COLO829 (cell line): ENCODE measurements around the gene PACRGL.

ENCODE experiments used
- DNase-seq: peaks from one replicate; pipeline ENCODE4 v3.0.0; 2012; ENCODE audit warnings: low spot score

PACRGL gene

DNA sequence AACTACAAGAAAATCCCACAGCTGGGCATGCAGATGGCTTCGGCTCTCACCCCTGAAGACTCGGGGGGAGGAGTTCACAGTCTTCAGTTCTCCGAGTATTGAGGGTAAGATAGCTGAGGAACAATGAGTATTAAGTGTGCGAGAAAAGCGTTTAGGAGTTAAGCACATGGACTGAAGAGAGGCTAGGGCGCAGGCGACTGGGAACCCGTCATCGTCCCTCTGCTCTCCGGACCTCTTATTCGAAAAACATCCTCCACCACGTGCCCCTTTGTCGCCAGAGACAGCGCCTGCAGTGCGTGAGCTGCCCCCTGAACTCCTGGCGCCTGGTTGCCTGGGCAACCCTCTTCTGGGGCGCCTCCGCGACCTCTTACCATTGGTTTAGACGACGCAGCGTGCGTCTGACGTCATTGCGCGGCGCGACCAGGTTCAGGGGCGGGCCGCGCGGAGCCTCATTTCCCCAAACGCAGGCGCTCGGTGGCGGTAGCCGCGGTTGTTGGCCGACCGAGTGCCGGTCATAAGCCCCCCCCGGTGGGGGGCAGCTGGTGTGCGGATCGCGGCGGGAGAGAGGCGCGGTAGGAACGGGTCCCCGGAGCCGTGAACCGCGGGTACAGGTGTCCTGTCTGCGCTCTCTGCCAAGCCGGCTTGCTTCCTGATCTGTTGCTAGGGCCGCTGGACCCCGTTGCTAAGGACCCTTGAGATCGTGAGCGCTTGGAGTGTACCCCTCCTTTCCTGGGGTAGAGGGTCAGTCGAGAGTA is at the start of gene PACRGL:
TSS of gene PACRGL (plus strand) at position 452 of the 755 bp plus-strand sequence. CDS start 4,024 bp downstream, outside the sequence.
- DNase-seq = peak; percentile 63

DNA sequence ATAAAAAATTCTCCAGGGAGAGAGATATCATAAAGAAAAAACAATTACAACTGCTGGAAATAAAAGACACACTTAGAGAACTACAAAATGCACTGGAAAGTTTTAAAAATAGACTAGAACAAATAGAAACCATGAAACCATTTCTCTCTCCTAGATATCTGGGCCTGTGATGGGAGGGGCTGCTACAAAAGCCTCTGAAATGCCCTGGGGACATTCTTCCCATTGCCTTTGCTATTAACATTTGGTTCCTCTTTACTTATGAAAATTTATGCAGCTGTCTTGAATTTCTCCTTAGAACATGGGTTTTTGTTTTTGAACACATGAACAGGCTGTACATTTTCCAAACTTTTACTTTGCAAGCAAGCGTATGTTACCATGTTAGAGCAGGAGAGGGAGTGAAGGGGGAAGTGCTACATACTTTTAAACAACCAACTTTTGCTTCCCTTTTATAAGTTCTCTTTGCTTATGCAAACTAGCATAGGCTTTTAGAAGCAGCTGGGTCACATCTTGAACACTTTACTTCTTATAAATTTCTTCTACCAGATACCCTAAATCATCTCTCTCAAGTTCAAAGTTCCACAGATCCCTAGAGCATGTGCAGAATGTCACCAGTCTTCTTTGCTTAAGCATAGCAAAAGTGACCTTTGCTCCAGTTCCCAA is 47.9 kb upstream of the PACRGL start:
- no peak for DNase-seq

DNA sequence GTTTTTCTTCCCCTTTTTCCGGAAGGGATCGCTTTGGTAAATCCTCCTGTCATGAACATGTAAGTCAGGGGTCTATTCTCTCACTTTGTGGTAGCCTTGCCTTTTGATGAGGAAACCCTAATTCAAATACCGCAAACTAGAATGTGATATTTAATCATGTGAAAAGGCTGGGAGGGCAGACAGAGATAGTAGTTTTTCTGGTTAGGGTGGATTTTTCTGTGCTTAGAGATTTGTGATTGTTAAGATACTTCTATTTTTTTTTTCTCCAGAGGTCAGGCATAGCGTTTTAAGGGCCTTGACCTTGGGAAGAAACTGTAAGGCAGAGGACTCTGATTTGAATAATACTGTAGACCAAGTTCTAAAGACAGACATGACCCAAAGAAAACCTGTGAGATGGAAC is 41.8 kb upstream of the PACRGL start:
- DNase-seq = no peak

DNA sequence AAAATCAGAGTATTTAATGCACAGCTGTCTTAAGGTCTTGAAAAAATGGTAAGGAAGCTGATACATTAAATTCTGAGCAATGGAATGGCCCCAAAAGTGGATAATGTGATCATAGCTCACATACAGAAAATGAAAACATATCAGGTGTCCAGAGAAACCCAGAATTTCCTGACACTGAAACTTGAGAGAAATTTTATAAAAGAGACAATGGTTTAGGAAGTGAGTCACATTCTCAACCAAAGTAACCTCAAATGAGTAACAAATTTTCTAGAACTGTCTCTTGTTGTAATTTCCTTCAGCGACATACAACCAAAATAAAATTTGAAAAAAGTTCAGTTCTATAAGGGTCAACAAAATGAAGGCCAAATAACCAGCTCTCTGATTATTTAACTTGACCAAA is 37.4 kb upstream of the PACRGL start:
- DNase-seq = no peak

DNA sequence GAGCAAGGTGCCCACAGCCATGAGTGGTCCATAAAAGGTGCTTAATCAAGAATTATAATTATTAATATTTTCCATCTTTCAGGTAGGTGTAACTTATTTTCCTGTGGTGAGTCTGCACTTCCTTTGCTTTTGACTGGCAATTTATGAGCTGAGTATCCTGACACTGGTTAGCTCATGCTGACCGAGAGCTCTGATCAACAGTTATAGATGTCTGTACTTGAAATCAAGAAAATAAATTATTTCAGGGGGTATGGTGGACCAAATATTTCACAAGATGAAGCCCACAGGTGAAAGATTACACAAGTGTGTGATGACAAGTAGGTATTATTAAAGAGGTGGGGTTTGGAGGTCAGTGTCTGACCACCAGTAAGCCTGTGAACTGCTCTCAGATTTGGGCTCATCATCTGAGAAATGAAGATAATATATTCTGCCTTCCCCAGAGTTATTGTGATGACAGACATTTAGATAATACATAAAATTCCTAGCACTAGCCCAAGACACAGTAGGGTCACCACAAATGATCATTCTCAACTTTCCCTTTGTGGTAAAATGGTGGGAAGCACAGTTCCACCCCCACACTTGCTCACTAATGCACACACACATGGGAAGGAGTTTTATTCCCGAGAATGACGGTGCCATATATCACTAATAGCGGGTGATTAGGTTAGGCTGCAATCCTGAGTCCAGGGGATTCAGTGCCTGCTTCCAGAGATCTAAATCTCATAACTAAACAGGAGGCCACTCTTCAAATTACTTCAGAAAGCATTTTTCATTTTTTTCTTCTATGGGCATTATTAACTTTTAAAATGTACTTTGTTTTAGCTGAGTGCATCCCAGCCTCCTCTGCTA is 34.0 kb upstream of the PACRGL start:
- DNase-seq = no peak

DNA sequence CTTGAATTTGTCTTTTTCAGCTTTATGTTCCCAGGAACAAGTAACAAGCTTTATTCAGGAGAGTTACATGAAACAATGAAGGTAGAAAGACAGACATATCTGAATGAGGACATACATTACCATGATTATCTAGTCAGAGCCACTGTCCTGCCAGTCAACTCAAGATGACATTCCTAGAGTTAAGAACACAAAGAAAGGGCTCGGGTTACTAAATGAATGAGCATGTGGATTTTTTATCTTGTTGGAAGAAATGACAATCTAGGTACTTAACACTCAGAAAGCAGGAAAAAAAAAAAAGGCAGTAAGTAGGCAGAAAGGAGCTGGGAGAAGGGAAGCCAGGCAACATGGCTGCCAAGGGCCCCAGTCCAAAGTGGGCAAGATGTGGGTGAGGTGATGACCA is 28.0 kb upstream of the PACRGL start:
- DNase-seq = no peak

DNA sequence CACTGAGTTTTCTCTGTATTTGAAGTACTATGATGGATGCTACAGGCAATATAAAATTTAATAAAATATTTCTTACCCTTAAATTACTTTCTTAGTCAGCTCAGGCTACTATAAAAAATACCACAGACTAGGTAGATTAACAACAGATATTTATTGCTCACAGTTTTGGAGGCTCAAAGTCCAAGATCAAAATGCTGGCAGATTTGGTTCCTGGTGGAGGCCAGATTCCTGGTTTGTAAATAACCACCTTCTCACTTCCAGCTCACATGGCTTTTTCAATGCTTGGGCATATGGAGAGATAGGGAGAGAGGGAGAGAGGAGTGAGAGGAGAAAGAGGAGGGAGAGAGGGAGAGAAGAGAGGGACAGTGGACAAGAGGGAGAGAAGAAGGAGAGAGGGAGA is 24.5 kb upstream of the PACRGL start:
- DNase-seq = no peak

DNA sequence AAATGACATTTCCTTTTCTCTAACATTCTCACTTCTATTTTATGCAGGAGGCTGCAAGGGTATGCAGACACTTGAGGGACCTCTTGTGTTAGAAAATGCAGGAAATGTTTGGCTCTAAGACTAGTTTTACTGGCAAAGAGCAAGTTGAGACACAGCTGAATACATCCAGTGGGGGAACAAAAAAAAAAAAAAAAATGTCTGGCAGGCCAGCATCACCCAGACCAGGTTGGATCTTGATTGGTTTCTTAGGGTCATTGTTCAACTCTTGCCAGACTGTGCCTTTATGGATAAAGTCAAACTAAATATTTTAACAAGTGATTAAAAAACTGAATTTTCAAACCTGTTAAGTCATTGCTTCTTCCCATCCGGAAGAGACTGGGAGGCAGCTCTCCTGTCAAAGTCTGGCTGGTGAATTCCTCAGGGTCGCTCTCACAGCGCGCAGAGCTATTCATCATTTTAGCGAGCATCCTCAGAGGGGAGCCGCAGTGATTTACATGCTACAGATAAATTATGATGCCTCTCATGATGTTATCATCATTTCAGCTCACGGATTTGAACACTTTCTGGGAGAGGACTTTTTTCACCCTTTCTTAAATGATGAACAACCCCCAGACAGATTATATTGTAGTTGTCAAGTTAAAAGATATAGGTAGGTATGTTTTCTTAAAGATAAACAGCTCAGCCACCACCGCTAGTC is 23.6 kb upstream of the PACRGL start:
- DNase-seq = no peak

DNA sequence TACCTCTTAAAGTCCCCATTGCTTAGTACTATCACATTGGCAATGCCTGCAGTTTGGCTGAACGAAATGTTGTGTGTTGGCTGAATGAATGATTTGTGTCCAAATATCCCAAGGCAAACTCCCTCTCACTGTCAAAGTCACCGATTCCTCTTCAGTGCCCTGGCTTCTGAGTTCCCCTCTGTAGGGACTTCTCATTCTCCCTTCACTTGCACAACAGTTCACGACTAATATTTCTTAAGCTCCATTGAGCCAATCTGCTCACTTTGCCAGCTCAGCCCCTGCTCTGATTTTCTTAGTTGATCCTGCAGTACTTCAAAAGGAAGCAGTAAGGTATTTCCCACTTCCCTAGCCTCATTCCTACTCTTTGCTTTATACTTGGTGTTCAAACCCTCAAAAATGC is 21.9 kb upstream of the PACRGL start:
- DNase-seq = no peak

DNA sequence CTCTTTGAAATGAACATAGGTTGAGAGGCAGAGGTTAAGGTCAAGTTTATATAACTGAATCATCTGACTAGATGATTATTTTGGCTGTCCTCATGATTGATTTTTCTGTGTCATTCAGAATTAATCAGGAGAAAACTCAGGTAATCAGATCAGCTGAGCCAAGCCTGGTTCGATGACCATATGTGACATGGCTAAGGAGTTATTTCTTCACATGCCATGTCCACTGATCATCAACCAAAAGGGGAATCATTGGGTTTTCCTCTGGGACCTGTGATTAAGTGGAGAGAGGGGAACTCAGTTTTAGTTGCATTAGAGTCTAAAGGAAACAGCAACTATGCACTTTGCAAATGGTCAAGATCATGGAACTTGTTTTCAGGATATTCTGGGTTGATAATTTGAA is 20.3 kb upstream of the PACRGL start:
- no peak for DNase-seq

DNA sequence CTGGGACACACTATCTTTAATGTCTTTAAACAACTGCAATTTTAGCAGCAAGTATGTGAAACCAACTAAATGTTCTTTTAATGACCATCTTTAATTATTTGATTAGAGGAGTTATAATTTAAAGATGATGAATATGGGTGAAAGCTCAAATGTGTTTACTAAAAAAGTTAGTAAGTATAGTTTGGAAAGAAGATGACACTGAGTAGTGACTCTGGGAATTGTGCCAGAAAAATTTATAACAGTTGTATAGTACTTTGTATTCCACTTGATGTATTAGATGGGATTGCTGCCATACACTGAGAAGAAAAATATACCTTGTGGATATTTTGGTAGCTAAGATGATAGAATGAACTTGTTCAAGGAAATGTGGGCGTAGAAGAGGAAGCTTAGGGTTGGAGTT is 19.5 kb upstream of the PACRGL start:
- no peak for DNase-seq

DNA sequence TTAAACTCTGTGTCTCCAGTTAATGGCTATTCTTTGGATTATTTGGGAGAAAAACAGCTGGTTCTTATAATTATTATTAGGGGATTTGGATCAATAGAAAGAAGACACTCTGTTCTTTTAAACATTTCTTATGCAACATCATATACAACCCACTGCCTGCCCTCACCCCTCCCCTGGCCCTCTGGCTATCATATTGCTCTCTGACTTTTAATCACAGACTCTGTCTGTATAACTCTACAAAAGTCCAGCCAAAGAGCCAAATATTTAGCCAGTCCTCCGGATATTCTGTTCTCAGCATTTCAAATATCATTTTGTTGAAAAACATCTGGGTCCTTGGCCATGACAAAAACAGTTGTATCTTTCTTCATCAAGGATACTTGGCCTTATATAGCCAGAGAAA is 19.0 kb upstream of the PACRGL start:
- no peak for DNase-seq

DNA sequence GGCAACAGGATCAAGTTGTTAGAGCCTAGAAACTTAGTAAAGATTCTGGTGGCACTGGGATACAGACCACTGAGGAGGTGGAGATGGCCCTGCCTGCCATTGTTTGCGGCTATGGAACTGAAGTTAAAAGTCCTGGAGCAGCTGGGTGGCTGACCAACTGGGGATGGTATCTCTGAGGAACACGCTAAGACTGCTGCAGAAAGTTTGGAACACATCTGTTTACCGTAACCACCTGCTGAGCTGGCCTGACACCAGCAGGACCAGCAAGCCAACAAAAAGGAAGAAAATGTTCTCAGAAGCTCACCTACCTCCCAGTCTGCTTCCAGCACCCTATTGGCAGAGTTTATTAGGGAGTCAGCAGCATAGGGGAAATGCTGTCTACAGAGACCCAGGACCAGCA is 17.4 kb upstream of the PACRGL start:
- DNase-seq = no peak

DNA sequence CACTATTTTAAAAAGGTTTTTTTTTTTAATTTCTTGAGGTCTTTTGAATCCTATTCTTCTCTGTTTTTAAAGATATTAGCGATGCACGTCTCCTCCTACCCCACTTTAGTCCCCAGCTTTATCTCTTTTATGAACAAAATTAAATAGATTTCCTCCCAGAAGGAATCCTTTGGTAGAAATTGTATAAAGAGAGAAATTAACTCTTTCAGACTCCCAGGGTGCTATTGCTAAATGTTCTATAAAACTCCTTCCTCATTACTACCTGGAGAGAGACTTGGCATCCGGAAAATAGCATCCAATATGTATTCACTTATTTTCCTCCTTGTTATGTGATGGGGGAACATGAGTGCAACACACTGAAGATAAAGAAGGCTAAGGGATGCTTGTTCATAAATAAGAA is 16.5 kb upstream of the PACRGL start:
- DNase-seq = no peak

DNA sequence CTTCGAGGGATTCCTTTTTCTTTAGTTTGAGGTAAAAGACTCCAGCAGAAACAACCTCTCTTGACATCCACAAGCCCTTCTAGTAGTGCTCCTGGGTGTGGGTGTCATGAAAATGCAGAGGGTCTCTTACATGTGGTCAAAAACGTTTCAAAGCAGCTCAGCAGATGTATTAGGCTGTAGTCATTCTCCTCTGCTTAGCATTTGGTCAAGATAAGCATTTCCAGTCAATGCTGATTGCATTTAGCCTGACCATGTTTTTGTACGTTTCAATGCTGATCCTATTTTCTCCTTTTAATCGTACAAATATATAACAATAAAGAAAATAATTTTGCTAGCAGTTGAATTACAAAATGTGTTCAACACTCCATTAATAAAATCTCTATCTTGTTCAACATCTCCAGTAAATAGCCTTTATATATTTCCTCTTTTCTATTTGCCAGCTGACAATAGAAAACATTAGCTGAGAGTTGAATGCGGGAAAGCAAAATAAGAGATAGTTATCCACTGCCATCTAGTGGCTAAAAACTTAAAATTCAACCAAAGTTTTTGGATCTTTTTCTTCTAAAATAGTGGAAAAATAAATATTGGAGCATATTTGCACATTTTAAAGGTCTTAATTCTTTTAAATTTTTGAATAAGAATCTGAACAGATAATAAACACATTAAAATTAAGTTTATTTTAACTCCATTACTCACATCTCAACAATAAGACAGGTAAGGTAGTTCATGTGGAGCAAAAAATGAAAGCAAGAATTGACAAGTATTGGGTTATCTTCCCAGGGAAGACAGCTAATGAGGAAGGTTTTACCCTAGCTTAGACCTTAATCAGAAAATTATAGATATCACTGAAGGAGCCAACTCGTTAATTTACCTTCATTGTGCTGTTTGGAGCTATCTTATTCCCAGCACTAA is 15.2 kb upstream of the PACRGL start:
- DNase-seq = peak; percentile 9

DNA sequence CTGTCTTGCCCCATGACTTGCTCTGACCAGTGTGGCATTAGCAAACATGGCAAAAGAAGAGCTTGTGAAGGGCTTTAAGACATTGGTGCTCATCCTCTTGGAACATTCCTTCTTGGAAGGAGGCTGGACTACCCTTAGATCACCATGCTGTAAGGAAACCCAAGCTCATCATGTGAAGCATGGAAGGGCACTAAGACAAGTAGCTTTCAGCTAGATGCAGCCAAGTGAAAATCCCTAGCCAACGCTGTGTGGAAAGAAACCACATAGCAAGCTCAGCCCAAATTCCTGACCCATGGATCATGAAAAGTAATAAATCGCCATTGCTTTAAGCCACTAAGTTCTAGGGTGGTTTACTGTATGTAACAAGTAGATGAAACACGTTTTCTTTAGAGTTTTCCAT is 12.4 kb upstream of the PACRGL start:
- no peak for DNase-seq

DNA sequence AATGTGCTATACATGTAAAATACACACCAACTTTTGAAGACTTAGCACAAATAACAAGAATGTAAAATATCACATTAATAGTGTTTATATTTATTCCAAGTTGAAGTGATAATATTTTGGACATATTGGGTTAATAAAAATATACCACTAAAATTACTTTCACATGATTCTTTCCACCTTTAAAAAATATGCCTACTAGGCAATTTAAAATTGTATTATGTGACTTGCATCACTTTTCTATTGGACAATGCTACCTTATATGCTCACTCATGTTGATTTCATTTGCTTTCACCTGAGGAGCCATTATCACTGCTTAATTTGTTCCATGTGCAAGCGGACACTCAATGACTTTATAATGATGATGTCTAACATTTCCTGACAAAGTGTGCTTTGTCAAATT is 3.4 kb upstream of the PACRGL start:
- DNase-seq = no peak

DNA sequence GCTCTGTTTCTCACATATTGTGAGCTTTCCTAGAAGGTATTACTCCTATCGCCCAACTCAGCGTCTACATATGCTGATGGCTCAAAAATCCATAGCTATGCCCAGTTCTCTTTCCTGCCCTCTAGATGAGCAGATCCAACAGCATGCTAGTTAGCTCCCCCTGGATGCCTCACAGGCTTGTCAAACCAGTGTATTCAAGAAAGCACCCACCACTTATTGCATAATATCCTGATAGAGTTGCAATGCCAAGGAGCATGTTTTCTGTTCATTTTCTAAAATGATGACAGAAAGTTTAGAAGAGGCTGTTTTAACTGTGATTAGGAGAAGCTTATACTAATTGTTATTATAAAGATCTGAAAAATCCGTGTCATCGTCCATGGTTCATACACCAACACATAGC is 1.9 kb upstream of the PACRGL start:
- DNase-seq = no peak

DNA sequence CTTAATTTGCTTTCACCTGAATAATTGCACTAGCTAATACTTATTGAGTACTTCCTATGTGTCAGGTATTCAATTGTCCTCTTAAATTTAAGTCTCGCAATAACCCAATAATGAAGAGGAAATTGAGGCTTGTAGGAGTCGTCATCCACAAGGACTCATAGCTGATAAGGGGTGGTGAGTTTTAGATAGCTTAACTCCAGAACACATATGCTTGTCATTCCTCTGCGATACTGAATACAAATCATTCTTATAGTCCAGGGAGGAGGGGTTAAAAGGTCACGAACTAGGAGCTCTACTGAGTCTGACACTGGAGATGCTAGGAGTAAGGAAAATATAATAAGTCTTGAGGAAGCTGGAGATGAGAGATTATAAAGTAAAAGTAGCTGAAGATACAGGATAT is 1.4 kb upstream of the PACRGL start:
- DNase-seq = no peak

DNA sequence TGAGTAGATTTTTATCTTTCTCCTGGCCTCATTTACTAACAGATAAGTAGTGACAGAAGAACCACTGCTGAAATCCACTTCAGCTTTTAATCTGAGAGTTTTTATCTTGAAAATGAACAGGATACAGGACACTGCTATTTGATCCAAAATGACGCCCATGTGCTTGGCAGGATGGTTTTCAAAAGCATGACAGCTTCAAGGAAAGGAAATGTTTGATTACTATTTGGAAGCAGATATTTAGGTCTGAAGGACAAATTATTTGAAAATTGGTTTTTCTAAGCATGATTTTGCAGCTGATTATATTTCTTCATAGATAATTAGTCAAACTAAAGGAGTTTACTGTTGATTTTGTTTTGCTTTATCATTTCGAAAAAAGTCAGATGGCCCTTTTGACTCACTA is 11.1 kb downstream of the PACRGL start:
- DNase-seq = no peak

DNA sequence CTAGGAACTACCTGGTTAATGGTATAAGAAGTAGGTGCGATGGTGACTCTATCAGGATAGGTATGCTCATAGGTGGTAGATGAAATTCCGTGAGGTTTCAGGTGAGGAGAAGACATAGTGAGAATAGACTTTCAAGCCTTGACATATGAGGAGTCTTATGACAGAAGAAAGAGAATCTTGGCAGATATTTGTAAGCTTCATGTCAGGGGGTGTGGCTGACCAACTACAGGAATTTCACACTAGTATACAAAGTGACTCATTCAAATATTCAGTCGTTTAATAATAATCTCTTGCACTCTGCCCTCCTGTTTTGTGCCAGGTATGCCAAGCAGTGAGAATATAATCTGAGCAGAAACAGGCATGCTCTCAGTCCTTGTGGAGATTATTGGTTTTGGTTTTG is 22.8 kb downstream of the PACRGL start:
- no peak for DNase-seq
